IMR-90 (cell line): ENCODE results near the gene RAB3IL1.

Experiments
- CEBPB ChIP-seq: IDR thresholded peaks from 2 replicates; pipeline ENCODE4 v1.6.1; 2012; ENCODE audit warnings: low read depth, low read length, improper control_type of control experiment
- POLR2A ChIP-seq: IDR thresholded peaks from 2 replicates; pipeline ENCODE4 v1.6.1; 2012; ENCODE audit warnings: mild to moderate bottlenecking, low read depth, low read length
- RFX5 ChIP-seq: IDR thresholded peaks from 2 replicates; pipeline ENCODE4 v1.8.0; 2012; ENCODE audit warnings: low read depth, mild to moderate bottlenecking, low read length, moderate library complexity
- TF ChIP-seq, protein P1 (sequence below): conservative IDR thresholded peaks from 2 replicates; pipeline ENCODE4 v1.5.1; 2012; ENCODE audit warnings: mild to moderate bottlenecking, low read depth, low read length, improper control_type of control experiment
- TF ChIP-seq, protein P2 (sequence below): fragments of 150-350 bp; IDR thresholded peaks from 2 replicates; pipeline ENCODE4 v1.6.1; 2017; ENCODE audit warnings: mild to moderate bottlenecking, antibody characterized with exemption, low read length, low read depth

DNA sequence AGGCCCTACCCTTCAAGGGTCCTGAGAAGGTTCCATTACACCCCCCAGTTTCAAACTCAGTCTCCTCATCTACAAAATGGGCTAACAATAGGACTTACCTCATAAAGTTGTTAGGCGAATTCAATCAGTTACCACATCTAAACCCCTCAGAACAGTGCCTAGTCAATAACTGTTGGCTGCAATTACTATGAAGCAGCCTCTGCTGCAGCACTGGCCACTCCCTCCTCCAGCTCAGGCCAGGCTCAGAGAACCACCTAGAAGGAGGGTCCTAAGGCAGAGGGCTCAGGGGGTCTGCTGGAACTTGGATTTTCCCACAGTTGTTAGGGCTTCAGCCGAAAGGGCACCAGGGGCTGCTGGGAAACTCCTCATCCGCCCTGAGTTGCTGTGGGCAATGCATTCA lies 30.7 kb downstream of the RAB3IL1 start:
- TF ChIP-seq, protein P1, sequence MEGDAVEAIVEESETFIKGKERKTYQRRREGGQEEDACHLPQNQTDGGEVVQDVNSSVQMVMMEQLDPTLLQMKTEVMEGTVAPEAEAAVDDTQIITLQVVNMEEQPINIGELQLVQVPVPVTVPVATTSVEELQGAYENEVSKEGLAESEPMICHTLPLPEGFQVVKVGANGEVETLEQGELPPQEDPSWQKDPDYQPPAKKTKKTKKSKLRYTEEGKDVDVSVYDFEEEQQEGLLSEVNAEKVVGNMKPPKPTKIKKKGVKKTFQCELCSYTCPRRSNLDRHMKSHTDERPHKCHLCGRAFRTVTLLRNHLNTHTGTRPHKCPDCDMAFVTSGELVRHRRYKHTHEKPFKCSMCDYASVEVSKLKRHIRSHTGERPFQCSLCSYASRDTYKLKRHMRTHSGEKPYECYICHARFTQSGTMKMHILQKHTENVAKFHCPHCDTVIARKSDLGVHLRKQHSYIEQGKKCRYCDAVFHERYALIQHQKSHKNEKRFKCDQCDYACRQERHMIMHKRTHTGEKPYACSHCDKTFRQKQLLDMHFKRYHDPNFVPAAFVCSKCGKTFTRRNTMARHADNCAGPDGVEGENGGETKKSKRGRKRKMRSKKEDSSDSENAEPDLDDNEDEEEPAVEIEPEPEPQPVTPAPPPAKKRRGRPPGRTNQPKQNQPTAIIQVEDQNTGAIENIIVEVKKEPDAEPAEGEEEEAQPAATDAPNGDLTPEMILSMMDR = no peak
- TF ChIP-seq POLR2A (no peak), RFX5 (no peak), CEBPB (no peak)
- TF ChIP-seq, protein P2, sequence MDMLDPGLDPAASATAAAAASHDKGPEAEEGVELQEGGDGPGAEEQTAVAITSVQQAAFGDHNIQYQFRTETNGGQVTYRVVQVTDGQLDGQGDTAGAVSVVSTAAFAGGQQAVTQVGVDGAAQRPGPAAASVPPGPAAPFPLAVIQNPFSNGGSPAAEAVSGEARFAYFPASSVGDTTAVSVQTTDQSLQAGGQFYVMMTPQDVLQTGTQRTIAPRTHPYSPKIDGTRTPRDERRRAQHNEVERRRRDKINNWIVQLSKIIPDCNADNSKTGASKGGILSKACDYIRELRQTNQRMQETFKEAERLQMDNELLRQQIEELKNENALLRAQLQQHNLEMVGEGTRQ = no peak
